ENCODE data around the gene FAM98C. TPM values are rescaled to one million over a fixed set of nuclear protein-coding genes. Genes with fewer than 3 reads are reported as not detected.
A peak's percentile ranks its signal among the peaks of the same experiment; 100 is the strongest.

FAM98C gene
- total RNA-seq, 2 experiments from 2014 or later: 19.6 to 24.8 TPM

- H3K27ac Mint-ChIP-seq: peak overlapping the region; percentile 31
- no peaks in the 10 kb centered on the region for H3K27me3 Mint-ChIP-seq
- ChIA-PET CTCF (no interaction called here), POLR2A (no interaction called here)
- DNase-seq (no peak), ATAC-seq (no peak)
- H3K36me3 Mint-ChIP-seq (ENCODE audit: low read depth): peaks cover 57% of the 10 kb centered on the region
- intact Hi-C loops (cut with DNase I, micrococcal nuclease): no loop called here
- H3K4me1 Mint-ChIP-seq: peaks cover 26% of the 10 kb centered on the region
- no peaks in the 10 kb centered on the region for H3K9me3 Mint-ChIP-seq (ENCODE audit: low read depth)
- H3K4me3 Mint-ChIP-seq: no peak overlapping the region
Measured at GRCh38 chr19:38377052-38377451, 25.8 kb upstream of the FAM98C start.

GRCh38 chr19:38378866-38379265 is 24.0 kb upstream of the FAM98C start:
- POLR2A ChIA-PET: no interaction called here
- no peak overlapping the region for H3K4me3 Mint-ChIP-seq
- H3K4me1 Mint-ChIP-seq: peaks cover 26% of the 10 kb centered on the region
- intact Hi-C loops (cut with DNase I, micrococcal nuclease): no loop called here
- no peaks in the 10 kb centered on the region for H3K27me3 Mint-ChIP-seq
- ATAC-seq (no peak), DNase-seq (no peak)
- H3K36me3 Mint-ChIP-seq (ENCODE audit: low read depth): peaks cover 73% of the 10 kb centered on the region
- no peaks in the 10 kb centered on the region for H3K9me3 Mint-ChIP-seq (ENCODE audit: low read depth)
- H3K27ac Mint-ChIP-seq: no peak overlapping the region
- CTCF ChIA-PET: interaction anchor here (0.7 kb wide), 1 partner anchor 1119 kb away, joined by 4 read pairs; no protein-coding TSS in a partner anchor

GRCh38 chr19:38381138-38381537 is 21.8 kb upstream of the FAM98C start:
- intact Hi-C loops (cut with DNase I, micrococcal nuclease): no loop called here
- ChIA-PET CTCF (no interaction called here), POLR2A (no interaction called here)
- Mint-ChIP-seq H3K4me1 (peaks cover 12% of the 10 kb centered on the region), H3K9me3 (ENCODE audit: low read depth) (no peaks in the 10 kb centered on the region), H3K27me3 (no peaks in the 10 kb centered on the region), H3K36me3 (ENCODE audit: low read depth) (peaks cover 75% of the 10 kb centered on the region), H3K27ac (no peak overlapping the region), H3K4me3 (no peak overlapping the region)
- DNase-seq (no peak), ATAC-seq (no peak)

GRCh38 chr19:38383184-38383583 is 19.7 kb upstream of the FAM98C start:
- Mint-ChIP-seq H3K9me3 (ENCODE audit: low read depth) (no peaks in the 10 kb centered on the region), H3K4me3 (no peak overlapping the region), H3K27ac (no peak overlapping the region), H3K27me3 (peaks cover 4% of the 10 kb centered on the region), H3K36me3 (ENCODE audit: low read depth) (peaks cover 66% of the 10 kb centered on the region), H3K4me1 (peaks cover 12% of the 10 kb centered on the region)
- DNase-seq (no peak), ATAC-seq (no peak)
- CTCF ChIA-PET: no interaction called here
- POLR2A ChIA-PET: no interaction called here
- intact Hi-C loops (cut with DNase I, micrococcal nuclease): no loop called here

- POLR2A ChIA-PET: interaction anchor here (0.8 kb wide), 1 partner anchor 9 kb away, joined by 3 read pairs; the partner anchor contains the start of gene PSMD8
- intact Hi-C loops (cut with DNase I, micrococcal nuclease): no loop called here
- H3K4me3 Mint-ChIP-seq: no peak overlapping the region
- peaks cover 66% of the 10 kb centered on the region for H3K36me3 Mint-ChIP-seq (ENCODE audit: low read depth)
- H3K4me1 Mint-ChIP-seq: peaks cover 14% of the 10 kb centered on the region
- ATAC-seq: no peak
- H3K9me3 Mint-ChIP-seq (ENCODE audit: low read depth): no peaks in the 10 kb centered on the region
- H3K27me3 Mint-ChIP-seq: peaks cover 4% of the 10 kb centered on the region
- DNase-seq: no peak
- CTCF ChIA-PET: interaction anchor here (1.0 kb wide), 1 partner anchor 19 kb away, joined by 4 read pairs; the partner anchor contains the start of gene FAM98C
- H3K27ac Mint-ChIP-seq: no peak overlapping the region
Measured at GRCh38 chr19:38383743-38384142, 19.1 kb upstream of the FAM98C start.

- H3K4me3 Mint-ChIP-seq: no peak overlapping the region
- ChIA-PET CTCF (interaction anchor here (1.0 kb wide), 2 partner anchors 10 to 18 kb away, joined by 4 read pairs; partner anchors contain the start of genes FAM98C and PSMD8), POLR2A (interaction anchor here (0.8 to 1.1 kb wide), 2 partner anchors 10 kb away, joined by 3 read pairs; partner anchors contain the start of gene PSMD8)
- no peaks in the 10 kb centered on the region for H3K9me3 Mint-ChIP-seq (ENCODE audit: low read depth)
- ATAC-seq (no peak), DNase-seq (no peak)
- H3K27me3 Mint-ChIP-seq: peaks cover 5% of the 10 kb centered on the region
- intact Hi-C loops (cut with DNase I, micrococcal nuclease): loop anchor here (5.0 kb wide), 5 partner anchors 47 to 448 kb away; partner anchors contain the start of genes CATSPERG (in 1 of the 2), ECH1 (in 1 of the 2), EIF3K (in 1 of the 2) and MAP4K1 (in 1 of the 2)
- peaks cover 20% of the 10 kb centered on the region for H3K4me1 Mint-ChIP-seq
- H3K27ac Mint-ChIP-seq: no peak overlapping the region
- peaks cover 60% of the 10 kb centered on the region for H3K36me3 Mint-ChIP-seq (ENCODE audit: low read depth)
Measured at GRCh38 chr19:38384209-38385027, 18.5 kb upstream of the FAM98C start.

GRCh38 chr19:38385057-38385803 is 17.7 kb upstream of the FAM98C start:
- ChIA-PET CTCF (interaction anchor here (1.0 kb wide), 1 partner anchor 11 kb away, joined by 4 read pairs; the partner anchor contains the start of gene PSMD8), POLR2A (interaction anchor here (1.1 kb wide), 1 partner anchor 11 kb away, joined by 3 read pairs; the partner anchor contains the start of gene PSMD8)
- H3K9me3 Mint-ChIP-seq (ENCODE audit: low read depth): no peaks in the 10 kb centered on the region
- H3K4me1 Mint-ChIP-seq: peaks cover 24% of the 10 kb centered on the region
- peaks cover 53% of the 10 kb centered on the region for H3K36me3 Mint-ChIP-seq (ENCODE audit: low read depth)
- peaks cover 9% of the 10 kb centered on the region for H3K27me3 Mint-ChIP-seq
- ATAC-seq (no peak), DNase-seq (peak; percentile 19)
- intact Hi-C loops (cut with DNase I, micrococcal nuclease): loop anchor here (5.0 kb wide), 5 partner anchors 48 to 447 kb away; partner anchors contain the start of genes CATSPERG (in 1 of the 2), ECH1 (in 1 of the 2), EIF3K (in 1 of the 2) and MAP4K1 (in 1 of the 2)
- H3K27ac Mint-ChIP-seq: no peak overlapping the region
- H3K4me3 Mint-ChIP-seq: no peak overlapping the region

GRCh38 chr19:38385804-38386257 is 17.1 kb upstream of the FAM98C start:
- peak; percentile 30 for DNase-seq
- peaks cover 24% of the 10 kb centered on the region for H3K4me1 Mint-ChIP-seq
- peaks cover 47% of the 10 kb centered on the region for H3K36me3 Mint-ChIP-seq (ENCODE audit: low read depth)
- ATAC-seq: no peak
- H3K4me3 Mint-ChIP-seq: no peak overlapping the region
- peaks cover 11% of the 10 kb centered on the region for H3K27me3 Mint-ChIP-seq
- intact Hi-C loops (cut with DNase I, micrococcal nuclease): loop anchor here (2.0 to 5.0 kb wide), 6 partner anchors 23 to 446 kb away; partner anchors contain the start of genes CATSPERG (in 1 of the 2), ECH1 (in 1 of the 2), EIF3K (in 1 of the 2) and MAP4K1 (in 1 of the 2)
- POLR2A ChIA-PET: no interaction called here
- H3K27ac Mint-ChIP-seq: no peak overlapping the region
- CTCF ChIA-PET: no interaction called here
- no peaks in the 10 kb centered on the region for H3K9me3 Mint-ChIP-seq (ENCODE audit: low read depth)

- Mint-ChIP-seq H3K36me3 (ENCODE audit: low read depth) (peaks cover 41% of the 10 kb centered on the region), H3K4me1 (peaks cover 24% of the 10 kb centered on the region), H3K27ac (no peak overlapping the region), H3K4me3 (no peak overlapping the region), H3K9me3 (ENCODE audit: low read depth) (no peaks in the 10 kb centered on the region), H3K27me3 (peaks cover 13% of the 10 kb centered on the region)
- POLR2A ChIA-PET: no interaction called here
- intact Hi-C loops (cut with DNase I, micrococcal nuclease): loop anchor here (2.0 to 5.0 kb wide), 6 partner anchors 24 to 446 kb away; partner anchors contain the start of genes CATSPERG (in 1 of the 2), ECH1 (in 1 of the 2), EIF3K (in 1 of the 2) and MAP4K1 (in 1 of the 2)
- ATAC-seq (no peak), DNase-seq (no peak)
- CTCF ChIA-PET: interaction anchor here (0.6 kb wide), 1 partner anchor 12 kb away, joined by 7 read pairs; the partner anchor contains the start of gene PSMD8
Measured at GRCh38 chr19:38386300-38386970, 16.5 kb upstream of the FAM98C start.

- DNase-seq: no peak
- intact Hi-C loops (cut with DNase I, micrococcal nuclease): loop anchor here (1.0 to 5.0 kb wide), 7 partner anchors 24 to 445 kb away; partner anchors contain the start of genes CATSPERG (in 1 of the 2), ECH1 (in 1 of the 2), EIF3K (in 1 of the 2) and MAP4K1 (in 1 of the 2)
Measured at GRCh38 chr19:38386971-38387549, 15.8 kb upstream of the FAM98C start.

More at GRCh38 chr19:38386971-38387549, 15.8 kb upstream of the FAM98C start:
- Mint-ChIP-seq H3K36me3 (ENCODE audit: low read depth) (peaks cover 35% of the 10 kb centered on the region), H3K9me3 (ENCODE audit: low read depth) (no peaks in the 10 kb centered on the region), H3K27ac (peak overlapping the region; percentile 27), H3K27me3 (peaks cover 13% of the 10 kb centered on the region), H3K4me1 (peaks cover 24% of the 10 kb centered on the region), H3K4me3 (peak overlapping the region; percentile 74)
- no peak for ATAC-seq
- ChIA-PET POLR2A (interaction anchor here (0.5 to 1.9 kb wide), 6 partner anchors 9 to 1158 kb away, joined by 3 to 26 read pairs (median 4); partner anchors contain the start of genes FAM98C and PSMD8), CTCF (interaction anchor here (0.7 to 3.6 kb wide), 4 partner anchors 13 to 104 kb away, joined by 3 to 28 read pairs (median 7); partner anchors contain the start of genes FAM98C and PSMD8)
